GM12892 (cell line): ENCODE data around the gene CTSF.
"Not testable (repeated sequence)": the region's sequence is repeated elsewhere in the genome, so short reads cannot be mapped to it uniquely, and the experiment has no call there.

ENCODE experiments used
- POLR2A ChIP-seq: IDR thresholded peaks from 2 replicates; pipeline ENCODE4 v1.6.1; 2011; ENCODE audit warnings: low read depth, low read length, control low read depth
- POLR2AphosphoS5 ChIP-seq: IDR thresholded peaks from 2 replicates; pipeline ENCODE4 v1.6.1; 2011; ENCODE audit warnings: low read depth, low read length, control low read depth
- TAF1 ChIP-seq: IDR thresholded peaks from 2 replicates; pipeline ENCODE4 v1.6.1; 2011; ENCODE audit warnings: low read depth, mild to moderate bottlenecking, control low read depth, low read length, borderline replicate concordance

DNA sequence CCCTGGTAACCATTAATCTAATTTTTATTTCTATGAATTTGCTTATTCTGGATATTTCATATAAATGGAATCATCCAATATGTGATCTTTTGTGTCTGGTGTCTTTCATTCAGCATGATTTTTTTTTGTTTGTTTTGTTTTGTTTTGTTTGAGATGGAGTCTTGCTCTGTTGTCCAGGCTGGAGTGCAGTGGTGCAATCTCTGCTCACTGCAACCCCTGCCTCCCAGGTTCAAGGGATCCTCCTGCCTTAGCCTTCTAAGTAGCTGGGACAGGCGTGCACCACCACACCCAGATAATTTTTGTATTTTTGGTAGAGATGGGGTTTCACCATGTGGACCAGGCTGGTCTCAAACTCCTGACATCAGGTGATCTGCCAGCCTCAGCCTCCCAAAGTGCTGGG lies 17.0 kb upstream of the CTSF start:
- TF ChIP-seq POLR2AphosphoS5, POLR2A, TAF1: not testable (repeated sequence)
